Stimulated activated CD4-positive, alpha-beta T cell treated with anti-CD3 and anti-CD28 coated beads, Interleukin-1b, Interleukin-23, amount 100 ng/mL, for 1 hour (primary cell): ENCODE data around the gene KCNA2.

Experiments
- DNase-seq, 2 donors: peaks; one replicate each; pipeline ENCODE4 v3.0.0-alpha.2; 2020; ENCODE audit warnings: low read depth in 2 of 2

Gene KCNA2

DNA sequence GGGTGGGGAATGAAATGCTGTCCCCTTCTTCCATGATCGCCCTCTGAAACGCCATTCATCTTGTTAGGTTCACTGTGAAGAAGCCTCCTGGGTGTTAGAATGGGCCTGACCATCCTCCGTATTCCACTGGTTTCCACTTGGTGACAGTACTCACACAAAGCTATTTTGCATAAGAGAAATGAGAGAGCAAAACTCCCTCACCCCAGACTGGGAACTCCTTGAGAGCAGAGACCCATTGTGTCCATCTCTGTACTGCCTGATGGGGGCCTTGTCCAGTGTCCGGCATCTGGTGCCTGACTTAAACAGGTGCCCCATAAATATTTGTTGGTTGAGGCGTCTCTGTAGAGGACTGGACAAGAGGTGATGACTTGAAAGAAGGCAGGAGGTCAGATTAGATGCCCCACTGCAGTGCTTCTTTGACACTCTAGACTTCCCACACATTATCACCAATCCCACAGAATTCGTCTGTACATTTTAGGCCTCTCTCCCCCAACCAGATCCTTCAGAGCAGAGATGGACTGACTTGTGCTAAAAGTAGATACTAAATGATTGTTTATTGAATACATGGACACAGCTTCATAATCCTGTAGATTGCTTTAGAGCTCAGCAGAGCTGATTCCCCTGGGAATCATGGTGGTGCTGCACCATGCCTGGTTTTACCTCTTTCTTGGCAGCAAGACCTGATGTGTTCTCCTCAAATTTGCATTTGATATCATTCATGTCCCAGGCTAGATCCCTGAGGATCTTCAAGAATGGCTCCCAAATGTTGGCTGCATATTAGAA lies 22.4 kb upstream of the KCNA2 start:
- DNase-seq, result no peak

- DNase-seq, result no peak
Measured at GRCh38 chr1:110627764-110628163, 21.6 kb upstream of the KCNA2 start.

DNA sequence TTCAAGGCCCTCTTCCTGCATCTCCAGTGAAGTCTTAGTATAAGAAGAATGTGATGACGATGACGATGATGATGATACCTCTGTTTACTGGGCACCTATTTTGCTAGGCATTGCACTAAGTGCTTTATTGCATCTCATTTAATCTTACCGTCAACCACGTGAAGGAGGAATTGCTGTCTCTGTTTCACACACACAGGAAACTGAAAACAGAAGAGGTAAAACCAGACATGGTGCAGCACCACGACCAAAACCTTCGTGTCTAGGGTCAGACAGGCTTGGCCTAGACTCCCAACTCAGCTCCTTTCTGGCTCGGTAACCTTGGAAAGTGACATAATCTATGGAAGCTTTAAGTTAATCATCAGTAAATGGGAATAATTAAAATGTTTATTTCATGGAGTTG lies 20.7 kb upstream of the KCNA2 start:
- DNase-seq, result no peak

DNA sequence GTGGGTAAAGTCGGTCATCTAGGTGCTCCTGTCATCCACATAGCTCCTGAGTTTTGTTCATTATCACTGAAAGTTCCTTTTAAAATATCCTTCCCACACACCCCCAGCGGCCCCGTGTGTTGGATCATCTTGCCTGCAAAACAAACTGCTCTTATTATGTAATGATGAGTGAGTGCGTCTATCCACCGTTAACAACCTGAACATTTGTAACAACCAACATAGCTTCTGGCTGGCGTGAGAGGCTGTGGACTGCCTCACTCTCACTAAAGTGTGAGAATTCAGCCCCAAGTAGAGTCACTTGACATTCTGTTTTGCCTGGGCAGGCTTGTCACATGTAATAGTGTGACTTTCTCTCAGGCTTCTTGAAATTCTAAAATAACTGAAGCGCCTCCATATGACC lies 14.5 kb upstream of the KCNA2 start:
- DNase-seq, result no peak

DNA sequence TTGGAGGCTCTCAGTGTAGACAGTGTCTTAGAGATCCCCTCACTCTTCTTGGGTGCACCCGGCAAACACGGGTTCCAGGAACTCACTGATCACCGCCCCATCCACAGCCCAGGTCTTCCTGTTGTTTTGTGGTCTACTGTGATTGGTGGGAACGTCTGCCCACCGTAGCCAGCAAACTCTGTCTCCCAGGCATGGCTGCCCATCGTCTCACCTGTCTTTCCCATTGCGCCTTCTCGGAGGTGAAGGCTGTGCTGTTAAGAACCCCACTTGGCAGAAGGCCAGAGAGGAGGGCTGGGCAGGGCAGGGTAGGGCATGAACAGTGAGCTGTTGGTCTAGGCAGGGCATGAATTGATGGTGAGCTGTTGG lies 14.1 kb upstream of the KCNA2 start:
- no peak for DNase-seq

- peak; percentile 78 to 84 for DNase-seq
Measured at GRCh38 chr1:110619412-110620249, 13.5 kb upstream of the KCNA2 start.

GRCh38 chr1:110618668-110619067 lies 12.5 kb upstream of the KCNA2 start:
- no peak for DNase-seq

GRCh38 chr1:110617589-110617988 lies 11.4 kb upstream of the KCNA2 start:
- DNase-seq, result no peak

GRCh38 chr1:110617116-110617515 lies 11.0 kb upstream of the KCNA2 start:
- no peak for DNase-seq

DNA sequence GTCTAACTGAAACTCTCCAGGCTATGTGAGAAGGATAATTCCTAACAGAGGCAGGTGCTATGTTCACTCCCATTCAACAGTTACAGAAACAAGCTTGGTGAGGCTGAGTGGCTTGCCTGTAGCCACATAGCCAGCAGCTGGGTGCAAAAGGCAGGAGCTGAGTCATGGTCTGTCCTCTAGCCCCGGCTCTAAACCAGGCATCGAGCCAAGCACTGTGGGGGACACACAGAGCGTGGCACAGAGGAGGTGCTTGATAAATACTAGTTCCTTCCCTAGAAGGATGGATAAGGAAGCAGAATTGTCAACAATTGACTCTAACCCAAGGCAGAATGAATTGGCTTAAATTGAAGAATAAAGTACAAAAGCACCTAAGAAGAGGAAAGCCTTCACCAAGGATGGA lies 10.4 kb upstream of the KCNA2 start:
- DNase-seq, result no peak

- no peak for DNase-seq
Measured at GRCh38 chr1:110615548-110616130, 9.5 kb upstream of the KCNA2 start.

DNA sequence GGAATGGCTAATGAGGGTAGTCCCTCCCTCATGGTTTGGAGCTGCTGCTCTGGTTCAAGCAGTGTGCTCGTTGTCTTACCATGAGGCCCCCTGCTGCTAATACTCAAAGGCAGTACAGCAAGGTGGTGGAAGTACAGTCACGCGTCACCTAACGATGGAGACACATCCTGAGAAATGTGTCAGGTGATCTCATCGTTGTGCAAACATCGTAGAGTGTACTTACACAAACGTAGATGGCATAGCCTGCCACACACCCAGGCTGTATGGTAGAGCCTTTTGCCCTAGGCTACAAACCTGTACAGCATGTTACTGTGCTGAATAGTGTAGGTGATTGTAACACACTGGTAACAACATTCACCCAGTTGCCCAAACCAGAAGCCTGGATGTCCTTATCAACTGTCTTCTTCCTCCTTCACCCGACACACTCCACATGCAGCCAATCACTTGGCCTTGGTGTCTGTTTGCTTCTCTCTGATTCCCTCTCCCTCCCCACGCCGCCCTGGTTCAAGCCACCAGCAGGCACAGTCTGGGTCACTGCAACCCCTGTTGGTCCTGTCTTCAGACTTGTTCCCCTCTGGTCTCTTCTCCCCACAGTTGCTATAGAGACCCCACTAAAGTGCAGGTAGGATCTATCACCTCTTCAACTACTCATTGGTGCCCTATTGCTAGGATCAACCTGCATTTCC lies 6.0 kb upstream of the KCNA2 start:
- DNase-seq, result no peak

- DNase-seq, result no peak
Measured at GRCh38 chr1:110610696-110611286, 4.6 kb upstream of the KCNA2 start.

DNA sequence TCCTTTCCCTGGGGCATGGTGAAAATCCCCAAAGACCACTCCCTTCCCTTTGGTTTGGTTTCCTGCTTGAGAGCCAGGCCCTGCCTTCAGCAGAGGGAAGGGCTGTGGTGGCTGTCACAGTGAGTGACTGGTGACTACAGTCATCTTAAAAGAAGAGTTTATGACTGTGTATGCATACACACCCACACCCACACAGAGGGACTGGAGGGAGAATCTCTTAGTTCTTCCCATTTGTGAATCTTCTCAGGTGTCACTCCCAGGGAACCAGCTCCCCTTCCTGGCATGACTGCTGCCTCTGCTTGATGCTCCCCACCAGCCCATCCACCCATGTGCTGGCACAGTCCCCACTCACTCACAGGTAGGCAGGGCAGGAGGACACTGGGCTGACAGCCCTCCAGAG lies 3.9 kb upstream of the KCNA2 start:
- no peak for DNase-seq

- DNase-seq, result no peak
Measured at GRCh38 chr1:110608247-110608646, 2.1 kb upstream of the KCNA2 start.

DNA sequence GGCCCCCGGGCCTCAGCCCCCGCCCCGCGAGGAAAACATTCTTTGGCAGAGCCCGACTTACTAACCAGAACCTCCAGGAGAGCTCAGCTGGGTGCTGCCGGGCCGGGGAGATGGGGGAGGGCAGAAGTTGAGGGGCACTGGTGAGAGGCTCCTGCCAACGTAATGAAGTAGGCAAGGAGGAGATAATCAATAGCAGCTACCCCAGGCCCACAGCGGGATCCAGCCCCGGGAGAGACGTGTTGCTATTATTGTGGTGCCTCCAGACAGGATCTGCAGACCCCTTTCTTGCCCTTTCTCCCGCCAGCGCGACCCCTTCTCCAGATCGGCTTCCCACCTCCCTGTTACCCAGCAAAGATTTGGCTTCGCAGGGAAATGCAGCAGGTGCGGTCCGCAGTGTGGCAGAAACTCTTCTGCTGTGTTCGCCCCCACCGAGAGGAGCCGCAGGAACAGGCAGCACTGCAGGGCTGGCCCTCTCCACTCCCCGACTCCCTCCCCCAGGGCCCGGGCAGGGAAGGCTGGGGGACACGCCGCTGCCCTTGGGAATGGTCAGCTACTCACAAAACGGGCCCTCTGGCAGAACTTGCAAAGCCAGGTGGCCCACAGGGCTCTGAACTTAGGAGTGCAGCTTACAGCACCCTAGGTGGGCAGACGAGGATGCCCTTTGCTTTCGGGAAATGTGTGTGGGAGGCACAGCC lies 1.5 kb upstream of the KCNA2 start:
- DNase-seq, result no peak

DNA sequence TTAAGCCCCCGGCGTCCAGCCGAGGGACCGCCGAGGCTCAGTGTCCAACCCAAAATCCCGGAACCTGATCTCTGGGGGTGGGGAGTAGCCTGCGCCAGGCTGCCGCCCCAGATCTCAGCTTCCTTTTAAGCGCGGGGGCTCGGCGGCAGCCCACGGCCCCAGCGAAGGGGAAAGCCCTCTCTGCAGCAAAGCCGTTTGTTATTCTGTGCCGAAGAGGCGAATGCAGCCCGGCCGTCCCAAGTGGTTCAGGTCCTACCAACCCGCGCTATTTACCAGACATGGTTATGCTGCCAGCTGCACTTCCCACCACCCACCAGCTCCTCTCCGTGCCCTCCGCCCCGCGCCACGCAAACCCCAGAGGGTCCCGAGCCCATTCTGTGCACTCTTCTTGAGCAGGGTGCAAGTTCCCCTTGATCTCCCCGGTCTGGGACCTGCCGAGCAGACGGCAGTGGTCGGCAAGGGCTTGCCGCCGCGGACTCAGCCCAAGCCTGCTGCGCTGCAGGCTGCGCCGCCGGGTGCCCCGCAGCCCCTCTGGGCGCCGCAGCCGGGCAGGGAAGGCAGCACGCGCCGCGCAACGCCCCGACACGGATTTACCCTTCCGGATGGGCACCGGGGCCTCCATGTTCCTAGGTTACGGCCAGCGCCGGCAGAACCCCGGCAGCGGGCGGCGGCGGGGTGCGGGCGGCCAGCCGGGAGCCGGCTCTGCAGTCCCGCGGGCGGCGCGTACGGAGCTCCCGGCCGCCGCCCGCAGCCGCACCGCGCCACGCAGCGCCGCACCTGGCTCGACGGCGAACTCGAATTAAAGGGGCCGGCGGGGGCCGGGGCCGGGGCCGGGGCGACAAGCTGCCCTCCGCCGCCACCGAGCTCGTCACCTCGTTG lies 738 bp upstream of the KCNA2 start:
- DNase-seq, result no peak

DNA sequence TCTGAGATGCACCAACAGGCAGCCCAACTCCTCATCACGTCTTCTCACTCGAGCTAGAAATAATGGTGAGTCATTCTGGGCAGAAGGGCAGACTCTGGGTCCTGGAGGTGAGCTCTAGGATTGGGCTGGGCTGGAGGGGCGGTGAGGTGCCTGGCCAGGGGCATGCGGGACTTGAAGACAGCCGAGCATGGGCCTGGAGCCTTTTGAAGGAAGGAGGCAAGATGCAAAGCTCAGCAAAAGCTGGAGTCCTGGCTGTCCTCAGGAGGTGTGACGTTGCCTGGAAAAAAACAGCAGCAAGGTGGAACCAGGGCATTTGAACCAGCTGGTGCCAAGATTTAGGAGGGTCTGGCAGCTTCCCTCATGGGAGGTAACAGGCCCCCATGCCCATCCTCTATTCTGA lies 712 bp downstream of the KCNA2 start:
- no peak for DNase-seq

- no peak for DNase-seq
Measured at GRCh38 chr1:110604586-110605148, 1.5 kb downstream of the KCNA2 start.

GRCh38 chr1:110603058-110603457 lies 3.1 kb downstream of the KCNA2 start:
- no peak for DNase-seq
